GM20000 (cell line): ENCODE data around the gene KLK4.

Experiments
- DNase-seq: peaks from one replicate; pipeline ENCODE4 v3.0.0; 2012; ENCODE audit warnings: low spot score
- TF ChIP-seq, protein P1 (sequence below): IDR thresholded peaks from 2 replicates; pipeline ENCODE4 v1.5.1; 2012; ENCODE audit warnings: mild to moderate bottlenecking, control low read depth; ENCODE audit errors: extremely low read depth, missing control alignments

The KLK4 gene

DNA sequence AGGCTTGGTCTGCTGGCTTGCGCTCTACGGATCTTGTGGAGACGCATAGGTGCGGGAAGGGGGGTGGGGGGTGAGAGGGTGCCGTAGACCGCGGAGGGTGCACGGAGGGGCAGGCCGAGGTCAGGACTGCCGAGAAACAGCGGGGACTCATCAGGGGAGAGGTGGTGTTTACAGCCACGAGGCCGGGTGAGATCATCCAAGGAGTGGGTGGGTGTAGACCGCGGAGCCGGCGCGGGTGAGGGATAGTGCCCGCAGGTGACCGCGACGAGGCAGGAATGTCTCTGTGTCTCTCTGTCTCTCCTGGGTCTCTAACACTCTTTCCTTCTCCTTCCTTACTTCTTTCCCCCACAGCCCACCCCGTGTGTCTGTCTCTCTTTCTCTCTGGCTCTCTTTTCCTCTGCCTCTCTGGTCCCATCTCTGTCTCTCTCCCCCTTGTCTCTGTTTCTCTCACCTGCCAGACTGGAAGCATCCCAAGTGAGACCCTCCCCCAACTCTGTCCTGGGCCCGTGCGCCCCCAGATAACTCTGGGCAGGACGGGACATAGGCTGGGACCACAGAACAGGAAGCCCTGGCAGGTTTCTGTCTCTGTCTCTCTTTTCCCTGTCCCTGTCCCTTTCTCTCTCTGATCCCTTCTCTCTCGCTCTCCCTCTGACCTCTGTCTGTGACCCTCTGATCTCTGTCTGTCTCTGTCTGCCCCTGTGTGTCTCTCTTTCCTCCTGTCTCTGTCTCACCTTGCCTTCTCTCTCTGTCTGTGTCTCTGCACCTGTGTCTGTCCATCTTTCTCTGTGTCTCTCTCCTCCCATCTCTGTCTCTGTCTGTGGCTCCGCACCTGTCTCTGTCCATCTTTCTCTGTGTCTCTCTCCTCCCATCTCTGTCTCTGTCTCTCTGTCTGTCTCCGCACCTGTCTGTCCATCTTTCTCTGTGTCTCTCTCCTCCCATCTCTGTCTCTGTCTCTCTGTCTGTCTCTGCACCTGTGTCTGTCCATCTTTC is 1.8 kb upstream of the KLK4 start:
- peak; percentile 42 for DNase-seq
- TF ChIP-seq, protein P1, sequence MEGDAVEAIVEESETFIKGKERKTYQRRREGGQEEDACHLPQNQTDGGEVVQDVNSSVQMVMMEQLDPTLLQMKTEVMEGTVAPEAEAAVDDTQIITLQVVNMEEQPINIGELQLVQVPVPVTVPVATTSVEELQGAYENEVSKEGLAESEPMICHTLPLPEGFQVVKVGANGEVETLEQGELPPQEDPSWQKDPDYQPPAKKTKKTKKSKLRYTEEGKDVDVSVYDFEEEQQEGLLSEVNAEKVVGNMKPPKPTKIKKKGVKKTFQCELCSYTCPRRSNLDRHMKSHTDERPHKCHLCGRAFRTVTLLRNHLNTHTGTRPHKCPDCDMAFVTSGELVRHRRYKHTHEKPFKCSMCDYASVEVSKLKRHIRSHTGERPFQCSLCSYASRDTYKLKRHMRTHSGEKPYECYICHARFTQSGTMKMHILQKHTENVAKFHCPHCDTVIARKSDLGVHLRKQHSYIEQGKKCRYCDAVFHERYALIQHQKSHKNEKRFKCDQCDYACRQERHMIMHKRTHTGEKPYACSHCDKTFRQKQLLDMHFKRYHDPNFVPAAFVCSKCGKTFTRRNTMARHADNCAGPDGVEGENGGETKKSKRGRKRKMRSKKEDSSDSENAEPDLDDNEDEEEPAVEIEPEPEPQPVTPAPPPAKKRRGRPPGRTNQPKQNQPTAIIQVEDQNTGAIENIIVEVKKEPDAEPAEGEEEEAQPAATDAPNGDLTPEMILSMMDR = no peak

DNA sequence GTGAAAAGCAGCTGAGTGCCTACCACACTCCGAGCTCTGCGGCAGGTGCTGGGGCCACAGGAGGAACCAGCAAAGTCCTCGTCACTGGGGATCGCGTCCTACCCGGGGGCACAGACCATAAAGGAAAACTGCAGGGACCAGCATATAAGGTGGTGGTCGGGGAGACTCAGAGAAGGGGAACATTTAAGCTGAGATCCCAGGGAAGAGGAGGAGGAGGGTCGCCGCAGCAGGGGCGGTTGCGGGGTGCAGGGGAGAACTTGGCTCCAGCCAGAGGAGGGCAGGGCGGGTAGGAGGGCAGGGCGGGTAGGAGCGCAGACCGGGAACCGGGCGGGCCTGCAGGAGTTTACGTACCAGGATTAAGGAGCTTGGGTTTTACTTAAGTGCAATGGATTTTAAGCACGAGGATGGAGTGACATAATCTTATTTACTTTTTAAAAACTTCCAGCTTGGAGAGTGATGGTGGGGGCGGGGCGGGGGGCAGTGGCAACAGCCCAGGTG is 956 bp upstream of the KLK4 start:
- TF ChIP-seq, protein P1 = no peak
- no peak for DNase-seq

DNA sequence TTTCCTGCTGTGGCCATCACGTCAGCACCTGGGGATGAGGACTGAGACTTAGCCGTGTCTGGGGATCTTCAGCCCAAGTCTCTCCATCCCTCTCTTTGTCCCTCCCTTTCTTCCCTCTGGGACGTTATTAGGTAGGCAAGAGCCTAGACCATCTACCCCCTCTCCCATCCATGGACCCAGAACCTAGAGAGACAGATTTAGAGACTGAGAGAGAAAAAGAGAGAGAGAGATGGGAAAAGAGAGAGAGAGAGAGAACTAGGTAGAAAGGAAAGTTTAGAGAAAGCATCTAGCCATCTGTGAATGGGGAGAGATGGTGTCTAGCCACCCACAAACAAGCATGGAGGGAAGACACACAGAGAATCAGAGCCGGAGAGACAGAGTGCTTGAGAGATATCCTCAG is 473 bp downstream of the KLK4 start:
- TF ChIP-seq, protein P1 = no peak
- DNase-seq = no peak

DNA sequence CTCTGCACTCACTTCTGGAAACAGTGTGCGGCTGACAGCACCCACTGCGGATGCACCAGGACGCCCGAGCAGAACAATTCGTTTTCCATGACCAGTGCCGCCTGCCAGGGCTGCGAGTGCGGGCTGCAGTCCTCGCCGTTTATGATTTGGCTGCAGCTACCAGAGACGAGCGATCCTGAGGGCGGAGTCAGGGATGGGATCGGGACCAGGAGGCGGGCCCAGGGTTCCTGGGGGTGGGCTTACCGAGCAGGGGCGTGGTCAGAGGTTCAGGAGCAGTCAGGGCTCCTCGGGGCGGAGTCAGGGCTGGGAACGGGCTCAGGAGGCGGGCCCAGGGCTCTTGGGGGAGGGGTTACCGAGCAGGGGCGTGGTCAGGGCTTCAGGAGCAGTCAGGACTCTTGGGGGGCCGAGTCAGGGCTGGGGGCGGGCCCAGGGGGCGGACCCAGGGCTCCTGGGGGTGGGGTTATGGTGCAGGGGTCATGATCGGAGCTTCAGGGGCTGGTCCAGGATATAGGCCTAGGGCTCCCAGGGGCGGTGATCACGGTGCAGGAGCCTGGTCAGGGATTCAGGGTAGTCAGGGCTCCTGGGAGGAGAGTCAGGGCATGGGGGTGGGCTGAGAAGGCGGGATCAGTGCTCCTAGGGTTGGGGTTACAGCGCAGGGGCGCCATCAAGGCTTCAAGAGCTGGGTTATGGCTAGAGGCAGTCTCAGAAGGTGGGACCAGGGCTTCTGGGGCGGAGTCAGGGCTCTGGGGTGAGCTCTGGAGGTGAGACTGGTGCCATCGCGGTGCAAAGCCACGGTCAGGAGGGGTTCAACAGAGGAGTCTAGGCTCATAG is 1.7 kb downstream of the KLK4 start:
- TF ChIP-seq, protein P1 = no peak
- DNase-seq = peak; percentile 86

DNA sequence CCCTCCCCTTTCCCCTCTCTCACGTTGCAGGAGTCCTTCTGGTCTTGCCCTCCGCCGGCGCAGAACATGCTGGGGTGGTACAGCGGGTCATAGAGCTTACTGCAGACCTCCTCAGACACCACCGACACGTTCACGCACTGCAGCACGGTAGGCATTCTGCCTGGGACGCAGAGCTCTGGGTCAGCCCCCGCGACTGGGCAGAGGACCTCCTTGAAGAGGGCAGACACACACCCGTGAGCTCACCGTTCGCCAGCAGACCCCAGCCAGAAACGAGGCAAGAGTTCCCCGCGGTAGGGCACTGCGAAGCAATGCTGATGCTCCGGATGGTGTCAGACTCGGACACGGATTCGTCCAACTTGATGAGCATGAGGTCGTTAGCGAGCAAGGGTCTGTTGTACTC is 2.9 kb downstream of the KLK4 start:
- TF ChIP-seq, protein P1 = no peak
- no peak for DNase-seq

DNA sequence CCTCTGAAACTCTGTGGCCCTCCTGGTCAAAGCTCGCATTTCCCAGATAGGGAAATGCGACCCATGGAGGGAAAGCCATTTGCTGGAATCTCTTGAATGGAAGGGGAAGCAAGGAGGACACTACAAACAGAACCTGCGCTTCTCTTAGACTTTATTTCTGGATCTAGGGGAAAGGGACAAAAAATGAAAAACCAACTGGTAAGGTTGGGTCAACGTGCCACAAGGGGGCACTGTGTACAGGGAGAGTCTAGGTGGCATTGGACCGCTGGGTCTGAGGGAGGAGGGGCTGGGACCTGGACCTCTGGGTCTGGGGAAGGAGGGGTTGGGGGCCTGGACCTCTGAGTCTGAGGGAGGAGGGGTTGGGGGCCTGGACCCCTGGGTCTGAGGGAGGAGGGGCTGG is 5.0 kb downstream of the KLK4 start:
- peak; percentile 49 for DNase-seq

More for the DNA sequence above, 5.0 kb downstream of the KLK4 start:
- TF ChIP-seq, protein P1 = peak; percentile 47
